GM23248 (cell line): Measurements from ENCODE around the gene ECT2. TPM values are rescaled to one million over a fixed set of nuclear protein-coding genes. Genes with fewer than 3 reads are reported as not detected.

Experiments
- DNase-seq: peaks from one replicate; pipeline ENCODE4 v3.0.0-alpha.2; 2015
- H2AFZ ChIP-seq: fragments of 200-600 bp; sonication (generic); 2 replicates; pipeline ENCODE4 v1.6.1; 2016; ENCODE audit warnings: antibody characterized with exemption
- H3F3A ChIP-seq: fragments of 200-600 bp; sonication (generic); 2 replicates; pipeline ENCODE4 v1.6.1; 2016; ENCODE audit warnings: mild to moderate bottlenecking, antibody characterized with exemption, mixed run types; ENCODE audit not compliant: insufficient read depth
- H3K27ac ChIP-seq: fragments of 200-600 bp; sonication (generic); 2 replicates; pipeline ENCODE4 v1.5.1; 2016; ENCODE audit warnings: mild to moderate bottlenecking
- H3K27me3 ChIP-seq: fragments of 200-600 bp; sonication (generic); replicated peaks from 2 replicates; pipeline ENCODE4 v1.6.1; 2016; ENCODE audit warnings: mild to moderate bottlenecking; ENCODE audit not compliant: insufficient read depth
- H3K36me3 ChIP-seq: fragments of 200-600 bp; sonication (generic); 2 replicates; pipeline ENCODE4 v1.6.1; 2016; ENCODE audit warnings: low read depth, mild to moderate bottlenecking
- H3K4me1 ChIP-seq: fragments of 200-600 bp; sonication (generic); 2 replicates; pipeline ENCODE4 v1.6.1; 2016; ENCODE audit warnings: mild to moderate bottlenecking; ENCODE audit not compliant: insufficient read depth
- H3K4me2 ChIP-seq: fragments of 200-600 bp; sonication (generic); one replicate; pipeline ENCODE4 v1.6.1; 2016; ENCODE audit warnings: mild to moderate bottlenecking; ENCODE audit not compliant: unreplicated experiment
- H3K4me3 ChIP-seq: fragments of 200-600 bp; sonication (generic); 2 replicates; pipeline ENCODE4 v1.5.1; 2016; ENCODE audit warnings: mild to moderate bottlenecking
- H3K79me2 ChIP-seq: fragments of 200-600 bp; sonication (generic); 2 replicates; pipeline ENCODE4 v1.6.1; 2016; ENCODE audit warnings: mild to moderate bottlenecking; ENCODE audit not compliant: insufficient read depth
- H3K9ac ChIP-seq: fragments of 200-600 bp; sonication (generic); 2 replicates; pipeline ENCODE4 v1.6.1; 2016; ENCODE audit warnings: mild to moderate bottlenecking
- H3K9me2 ChIP-seq: fragments of 200-600 bp; sonication (generic); 2 replicates; pipeline ENCODE4 v1.6.1; 2016; ENCODE audit warnings: mixed run types, mild to moderate bottlenecking, moderate library complexity; ENCODE audit not compliant: insufficient read depth
- H3K9me3 ChIP-seq: fragments of 200-600 bp; sonication (generic); one replicate; pipeline ENCODE4 v1.6.1; 2017; ENCODE audit warnings: low read depth
- H4K20me1 ChIP-seq: fragments of 200-600 bp; sonication (generic); 2 replicates; pipeline ENCODE4 v1.6.0; 2016; ENCODE audit not compliant: insufficient read depth
- EZH2 ChIP-seq: fragments of 200-600 bp; sonication (generic); IDR thresholded peaks from 2 replicates; pipeline ENCODE4 v1.6.1; 2018; ENCODE audit warnings: antibody characterized with exemption, mild to moderate bottlenecking; ENCODE audit not compliant: insufficient read depth, poor library complexity, severe bottlenecking
- EZH2phosphoT487 ChIP-seq: fragments of 200-600 bp; sonication (generic); IDR thresholded peaks from 2 replicates; pipeline ENCODE4 v1.6.1; 2018; ENCODE audit warnings: antibody characterized with exemption, moderate library complexity, mild to moderate bottlenecking, low read depth; ENCODE audit not compliant: insufficient read depth
- WGBS, 2 experiments: methylation state at CpG; one replicate each; pipeline ENCODE4 v1.1.6; 2015 to 2017; ENCODE audit warnings: low lambda C conversion rate in 2 of 2, low coverage in 1 of 2; ENCODE audit errors: missing lambda C conversion rate in 2 of 2; 5-methylcytosine and 5-hydroxymethylcytosine counted together
- in situ Hi-C: fragments of 300-500 bp; cut with MboI; formaldehyde crosslinking; loops from 2 replicates; pipeline ENCODE4 v1.15.0; 2020
- polyA plus RNA-seq: library from polyadenylated mRNA; unstranded; fragments of >200 nt; fragmentation: Nextera tagmentation; extraction: Ambion mirVana; gene quantifications from 2 replicates; pipeline ENCODE4 v1.2.1, GENCODE V29; 2016
- total RNA-seq: library from RNA; depleted of rRNA; stranded (reverse); fragments of >200 nt; shearing (Covaris generic); gene quantifications from 2 replicates; pipeline ENCODE4 v1.2.3, GENCODE V29; 2014; rRNA removed

ECT2 gene, protein sequence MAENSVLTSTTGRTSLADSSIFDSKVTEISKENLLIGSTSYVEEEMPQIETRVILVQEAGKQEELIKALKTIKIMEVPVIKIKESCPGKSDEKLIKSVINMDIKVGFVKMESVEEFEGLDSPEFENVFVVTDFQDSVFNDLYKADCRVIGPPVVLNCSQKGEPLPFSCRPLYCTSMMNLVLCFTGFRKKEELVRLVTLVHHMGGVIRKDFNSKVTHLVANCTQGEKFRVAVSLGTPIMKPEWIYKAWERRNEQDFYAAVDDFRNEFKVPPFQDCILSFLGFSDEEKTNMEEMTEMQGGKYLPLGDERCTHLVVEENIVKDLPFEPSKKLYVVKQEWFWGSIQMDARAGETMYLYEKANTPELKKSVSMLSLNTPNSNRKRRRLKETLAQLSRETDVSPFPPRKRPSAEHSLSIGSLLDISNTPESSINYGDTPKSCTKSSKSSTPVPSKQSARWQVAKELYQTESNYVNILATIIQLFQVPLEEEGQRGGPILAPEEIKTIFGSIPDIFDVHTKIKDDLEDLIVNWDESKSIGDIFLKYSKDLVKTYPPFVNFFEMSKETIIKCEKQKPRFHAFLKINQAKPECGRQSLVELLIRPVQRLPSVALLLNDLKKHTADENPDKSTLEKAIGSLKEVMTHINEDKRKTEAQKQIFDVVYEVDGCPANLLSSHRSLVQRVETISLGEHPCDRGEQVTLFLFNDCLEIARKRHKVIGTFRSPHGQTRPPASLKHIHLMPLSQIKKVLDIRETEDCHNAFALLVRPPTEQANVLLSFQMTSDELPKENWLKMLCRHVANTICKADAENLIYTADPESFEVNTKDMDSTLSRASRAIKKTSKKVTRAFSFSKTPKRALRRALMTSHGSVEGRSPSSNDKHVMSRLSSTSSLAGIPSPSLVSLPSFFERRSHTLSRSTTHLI
- total RNA-seq: 28.3 and 43.4 TPM in 2 replicates
- polyA plus RNA-seq: 22.7 and 23.2 TPM in 2 replicates

DNA sequence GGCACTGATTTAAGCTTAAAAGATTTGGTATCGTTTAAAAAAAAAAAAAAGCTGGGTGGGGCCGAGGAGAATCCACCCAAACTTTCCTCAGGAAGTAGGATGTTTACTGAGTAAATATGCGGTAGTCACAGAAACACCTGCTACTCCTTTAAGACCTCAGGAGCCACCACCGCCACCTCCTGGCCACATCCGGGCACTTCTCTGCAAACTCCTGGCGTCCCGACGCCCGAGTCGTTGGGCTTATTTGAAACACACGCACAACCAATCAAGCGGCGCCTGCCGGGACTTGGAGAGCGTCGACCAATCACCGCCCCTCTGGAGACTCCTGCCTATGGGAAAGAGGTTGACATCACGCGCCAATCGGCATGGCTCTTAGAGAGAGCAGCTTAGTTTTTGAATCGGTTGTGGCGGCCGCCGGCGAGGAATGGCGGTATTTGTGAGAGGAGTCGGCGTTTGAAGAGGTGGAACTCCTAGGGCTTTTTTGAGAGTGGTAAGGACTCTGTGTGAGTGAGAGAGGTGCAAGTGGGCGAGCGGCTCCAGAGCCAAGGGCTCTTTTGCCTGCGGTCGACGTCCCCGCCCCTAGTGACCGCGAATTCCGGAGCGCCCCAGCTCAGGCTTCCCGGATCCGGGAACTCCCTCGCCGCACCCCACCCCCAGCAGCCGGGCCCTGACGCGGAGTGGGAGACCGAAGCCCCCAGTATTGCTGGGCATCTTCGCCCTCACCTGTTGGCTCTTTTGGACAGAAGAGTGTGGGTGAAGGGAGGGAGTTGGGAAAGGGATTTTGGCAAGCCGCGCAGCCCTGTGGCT, at the start of gene ECT2:
ECT2 (plus strand) TSS at position 359 of the 807 bp plus-strand sequence. CDS start 3,805 bp downstream, outside the sequence.
- H3K4me2 ChIP-seq: peak within 1 kb of the TSS; percentile 98
- H3K9me3 ChIP-seq: no peaks in the 10 kb centered on the region
- H4K20me1 ChIP-seq: no peaks in the 10 kb centered on the region
- peaks cover 30% of the 10 kb centered on the region for H3K4me1 ChIP-seq
- H3K9ac ChIP-seq: peak within 1 kb of the TSS; percentile 98
- peaks cover 48% of the 10 kb centered on the region for H3K79me2 ChIP-seq
- DNase-seq: peak; percentile 100
- no peaks in the 10 kb centered on the region for H3K27me3 ChIP-seq
- H3K36me3 ChIP-seq: peaks cover 4% of the 10 kb centered on the region; the same call in 1 of the 2 replicates
- H3F3A ChIP-seq: peaks cover 21% of the 10 kb centered on the region
- in situ Hi-C loops: no loop called here
- peak within 1 kb of the TSS; percentile 88 for H3K4me3 ChIP-seq
- peak within 1 kb of the TSS; percentile 89 for H2AFZ ChIP-seq
- no peaks in the 10 kb centered on the region for H3K9me2 ChIP-seq
- WGBS, 2 experiments: 0 to 1% methylated on average over 48 to 49 of the region's 49 CpGs
- H3K27ac ChIP-seq: peak within 1 kb of the TSS; percentile 99
- TF ChIP-seq EZH2 (no peak), EZH2phosphoT487 (no peak)

DNA sequence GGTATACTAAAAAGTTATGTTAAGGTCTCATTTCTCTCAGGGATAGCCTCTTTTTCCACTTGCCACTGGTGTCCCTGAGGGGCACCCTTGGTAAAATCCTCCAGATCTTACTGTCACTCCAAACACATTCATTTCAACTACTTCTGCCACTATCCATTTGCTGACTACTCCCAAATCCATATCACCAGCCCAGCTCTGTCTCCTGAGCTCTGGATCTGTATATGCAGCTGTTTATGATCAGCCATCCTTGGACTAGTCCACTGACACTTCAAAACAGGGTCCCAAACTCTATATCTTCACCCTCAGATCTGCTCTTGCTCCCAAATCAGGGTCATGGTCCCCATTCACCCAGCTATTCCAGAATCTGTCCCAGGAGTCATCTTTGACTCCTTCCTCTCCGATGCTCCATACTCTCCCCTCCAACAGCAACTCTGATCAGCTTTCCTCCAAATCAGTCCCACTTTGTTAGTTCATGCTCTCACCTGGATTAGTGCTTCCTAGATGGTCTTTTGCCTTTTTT, 49.5 kb upstream of the ECT2 start:
- in situ Hi-C loops: no loop called here
- H3K27ac ChIP-seq: no peak overlapping the region
- no peak overlapping the region for H2AFZ ChIP-seq
- no peak overlapping the region for H3K9ac ChIP-seq
- no peaks in the 10 kb centered on the region for H3K27me3 ChIP-seq
- H3K4me1 ChIP-seq: peaks cover 5% of the 10 kb centered on the region; the same call in 1 of the 2 replicates
- H3K9me2 ChIP-seq: no peaks in the 10 kb centered on the region
- WGBS, 2 experiments: 100% methylated on average over 1 of the region's 1 CpG
- peaks cover 100% of the 10 kb centered on the region for H3K79me2 ChIP-seq
- H3K36me3 ChIP-seq: no peaks in the 10 kb centered on the region
- no peak for TF ChIP-seq EZH2phosphoT487
- no peak for TF ChIP-seq EZH2
- H4K20me1 ChIP-seq: no peaks in the 10 kb centered on the region
- no peaks in the 10 kb centered on the region for H3F3A ChIP-seq
- no peak for DNase-seq
- H3K9me3 ChIP-seq: no peaks in the 10 kb centered on the region
- H3K4me3 ChIP-seq: no peak overlapping the region
- H3K4me2 ChIP-seq: no peak overlapping the region

DNA sequence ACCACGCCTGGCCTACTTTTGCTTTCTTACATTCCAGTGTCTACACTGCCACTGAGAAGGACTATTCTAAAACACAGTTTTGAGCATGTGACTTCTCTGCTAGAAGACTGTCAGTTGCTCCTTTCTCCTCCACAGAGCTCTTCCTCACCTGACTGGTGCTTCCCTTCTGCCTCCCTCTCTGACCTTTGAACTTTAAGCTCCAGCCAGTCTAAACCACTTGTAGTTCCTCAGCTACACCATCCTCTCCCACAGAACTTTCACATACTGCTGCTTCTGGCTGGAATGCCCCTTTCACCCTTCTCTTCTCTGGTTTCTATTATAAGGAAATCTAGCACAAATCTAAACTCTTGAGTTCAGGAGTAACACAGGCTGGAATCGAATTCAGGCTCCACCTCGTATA, 48.8 kb upstream of the ECT2 start:
- WGBS, 2 experiments: 97 to 100% methylated on average over 3 of the region's 3 CpGs

More for the DNA sequence above, 48.8 kb upstream of the ECT2 start:
- Histone ChIP-seq H3K36me3 (no peaks in the 10 kb centered on the region), H4K20me1 (no peaks in the 10 kb centered on the region), H3K27ac (no peak overlapping the region), H3K4me3 (no peak overlapping the region), H3K27me3 (no peaks in the 10 kb centered on the region), H3K9ac (no peak overlapping the region), H3K79me2 (peaks cover 100% of the 10 kb centered on the region), H3K9me3 (no peaks in the 10 kb centered on the region), H2AFZ (no peak overlapping the region), H3K4me1 (no peaks in the 10 kb centered on the region), H3K9me2 (no peaks in the 10 kb centered on the region), H3F3A (no peaks in the 10 kb centered on the region), H3K4me2 (no peak overlapping the region)
- in situ Hi-C loops: no loop called here
- no peak for TF ChIP-seq EZH2
- no peak for TF ChIP-seq EZH2phosphoT487
- DNase-seq: no peak
